ENCODE results near the gene CTU2. TPM values are rescaled to one million over a fixed set of nuclear protein-coding genes. Genes with fewer than 3 reads are reported as not detected.

Gene CTU2
- polyA plus RNA-seq, 2 donors: 10.4 to 11.0 TPM

GRCh38 chr16:88734361-88734728, 28.0 kb downstream of the CTU2 start:
- peaks cover 2 to 13% of the 10 kb centered on the region in 2 donors for H3K4me1 ChIP-seq (ENCODE audit: control insufficient read depth in 2 of 2, insufficient read depth in 2 of 2, low read length in 1 of 2)
- WGBS, 2 donors: 87 to 89% methylated on average over 22 to 23 of the region's 23 CpGs
- no peak overlapping the region for H3K4me3 ChIP-seq (ENCODE audit: low read depth in 1 of 2, low read length in 2 of 2)
- no peaks in the 10 kb centered on the region for H3K9me3 ChIP-seq (ENCODE audit: control insufficient read depth in 2 of 2, insufficient read depth in 1 of 2, low read depth in 1 of 2, low read length in 1 of 2)
- peaks cover 2 to 69% of the 10 kb centered on the region in 2 donors for H3K36me3 ChIP-seq (ENCODE audit: control insufficient read depth in 2 of 2, insufficient read depth in 2 of 2, low read length in 1 of 2)
- no peak overlapping the region for H3K27ac ChIP-seq (ENCODE audit: low read depth in 2 of 2, low read length in 1 of 2)
- H3K27me3 ChIP-seq (ENCODE audit: control insufficient read depth in 1 of 2, insufficient read depth in 2 of 2, low read length in 2 of 2): no peaks in the 10 kb centered on the region

- Histone ChIP-seq H3K36me3 (ENCODE audit: control insufficient read depth in 2 of 2, insufficient read depth in 2 of 2, low read length in 1 of 2) (peaks cover 2 to 69% of the 10 kb centered on the region in 2 donors), H3K4me1 (ENCODE audit: control insufficient read depth in 2 of 2, insufficient read depth in 2 of 2, low read length in 1 of 2) (peaks cover 2 to 19% of the 10 kb centered on the region in 2 donors), H3K27ac (ENCODE audit: low read depth in 2 of 2, low read length in 1 of 2) (no peak overlapping the region), H3K27me3 (ENCODE audit: control insufficient read depth in 1 of 2, insufficient read depth in 2 of 2, low read length in 2 of 2) (no peaks in the 10 kb centered on the region), H3K4me3 (ENCODE audit: low read depth in 1 of 2, low read length in 2 of 2) (no peak overlapping the region), H3K9me3 (ENCODE audit: control insufficient read depth in 2 of 2, insufficient read depth in 1 of 2, low read depth in 1 of 2, low read length in 1 of 2) (no peaks in the 10 kb centered on the region)
- WGBS, 2 donors: 92 to 93% methylated on average over 16 of the region's 16 CpGs
Observed at GRCh38 chr16:88735121-88735520, 28.8 kb downstream of the CTU2 start.

- 85 to 89% methylated on average over 10 of the region's 10 CpGs for WGBS, 2 donors
- peaks cover 2 to 71% of the 10 kb centered on the region in 2 donors for H3K36me3 ChIP-seq (ENCODE audit: control insufficient read depth in 2 of 2, insufficient read depth in 2 of 2, low read length in 1 of 2)
- H3K4me3 ChIP-seq (ENCODE audit: low read depth in 1 of 2, low read length in 2 of 2): no peak overlapping the region
- no peak overlapping the region for H3K27ac ChIP-seq (ENCODE audit: low read depth in 2 of 2, low read length in 1 of 2)
- no peaks in the 10 kb centered on the region for H3K9me3 ChIP-seq (ENCODE audit: control insufficient read depth in 2 of 2, insufficient read depth in 1 of 2, low read depth in 1 of 2, low read length in 1 of 2)
- no peaks in the 10 kb centered on the region for H3K27me3 ChIP-seq (ENCODE audit: control insufficient read depth in 1 of 2, insufficient read depth in 2 of 2, low read length in 2 of 2)
- peaks cover 2 to 19% of the 10 kb centered on the region in 2 donors for H3K4me1 ChIP-seq (ENCODE audit: control insufficient read depth in 2 of 2, insufficient read depth in 2 of 2, low read length in 1 of 2)
Observed at GRCh38 chr16:88735616-88736015, 29.3 kb downstream of the CTU2 start.

- 90 to 95% methylated on average over 17 to 21 of the region's 21 CpGs for WGBS, 2 donors
- no peak overlapping the region for H3K27ac ChIP-seq (ENCODE audit: low read depth in 2 of 2, low read length in 1 of 2)
- peaks cover 2 to 19% of the 10 kb centered on the region in 2 donors for H3K4me1 ChIP-seq (ENCODE audit: control insufficient read depth in 2 of 2, insufficient read depth in 2 of 2, low read length in 1 of 2)
- H3K36me3 ChIP-seq (ENCODE audit: control insufficient read depth in 2 of 2, insufficient read depth in 2 of 2, low read length in 1 of 2): peaks cover 2 to 71% of the 10 kb centered on the region in 2 donors
- H3K4me3 ChIP-seq (ENCODE audit: low read depth in 1 of 2, low read length in 2 of 2): no peak overlapping the region
- no peaks in the 10 kb centered on the region for H3K27me3 ChIP-seq (ENCODE audit: control insufficient read depth in 1 of 2, insufficient read depth in 2 of 2, low read length in 2 of 2)
- no peaks in the 10 kb centered on the region for H3K9me3 ChIP-seq (ENCODE audit: control insufficient read depth in 2 of 2, insufficient read depth in 1 of 2, low read depth in 1 of 2, low read length in 1 of 2)
Observed at GRCh38 chr16:88736088-88736487, 29.8 kb downstream of the CTU2 start.

GRCh38 chr16:88736496-88736895, 30.2 kb downstream of the CTU2 start:
- H3K4me1 ChIP-seq (ENCODE audit: control insufficient read depth in 2 of 2, insufficient read depth in 2 of 2, low read length in 1 of 2): peaks cover 2 to 19% of the 10 kb centered on the region in 2 donors
- no peaks in the 10 kb centered on the region for H3K9me3 ChIP-seq (ENCODE audit: control insufficient read depth in 2 of 2, insufficient read depth in 1 of 2, low read depth in 1 of 2, low read length in 1 of 2)
- H3K27me3 ChIP-seq (ENCODE audit: control insufficient read depth in 1 of 2, insufficient read depth in 2 of 2, low read length in 2 of 2): no peaks in the 10 kb centered on the region
- H3K36me3 ChIP-seq (ENCODE audit: control insufficient read depth in 2 of 2, insufficient read depth in 2 of 2, low read length in 1 of 2): peaks cover 2 to 70% of the 10 kb centered on the region in 2 donors
- H3K4me3 ChIP-seq (ENCODE audit: low read depth in 1 of 2, low read length in 2 of 2): no peak overlapping the region
- H3K27ac ChIP-seq (ENCODE audit: low read depth in 2 of 2, low read length in 1 of 2): no peak overlapping the region
- 90 to 96% methylated on average over 17 to 21 of the region's 21 CpGs for WGBS, 2 donors

- no peak overlapping the region for H3K27ac ChIP-seq (ENCODE audit: low read depth in 2 of 2, low read length in 1 of 2)
- no peak overlapping the region for H3K4me3 ChIP-seq (ENCODE audit: low read depth in 1 of 2, low read length in 2 of 2)
- no peaks in the 10 kb centered on the region for H3K9me3 ChIP-seq (ENCODE audit: control insufficient read depth in 2 of 2, insufficient read depth in 1 of 2, low read depth in 1 of 2, low read length in 1 of 2)
- 39 to 44% methylated on average over 40 to 54 of the region's 54 CpGs for WGBS, 2 donors
- no peaks in the 10 kb centered on the region for H3K27me3 ChIP-seq (ENCODE audit: control insufficient read depth in 1 of 2, insufficient read depth in 2 of 2, low read length in 2 of 2)
- H3K4me1 ChIP-seq (ENCODE audit: control insufficient read depth in 2 of 2, insufficient read depth in 2 of 2, low read length in 1 of 2): peaks cover 2 to 19% of the 10 kb centered on the region in 2 donors
- H3K36me3 ChIP-seq (ENCODE audit: control insufficient read depth in 2 of 2, insufficient read depth in 2 of 2, low read length in 1 of 2): peaks cover 2 to 69% of the 10 kb centered on the region in 2 donors
Observed at GRCh38 chr16:88737298-88738150, 31.2 kb downstream of the CTU2 start.

GRCh38 chr16:88738151-88739084, 32.1 kb downstream of the CTU2 start:
- Histone ChIP-seq H3K4me1 (ENCODE audit: control insufficient read depth in 2 of 2, insufficient read depth in 2 of 2, low read length in 1 of 2) (peaks cover 2 to 25% of the 10 kb centered on the region in 2 donors), H3K27me3 (ENCODE audit: control insufficient read depth in 1 of 2, insufficient read depth in 2 of 2, low read length in 2 of 2) (no peaks in the 10 kb centered on the region), H3K27ac (ENCODE audit: low read depth in 2 of 2, low read length in 1 of 2) (peak overlapping the region; percentile 37 to 77), H3K9me3 (ENCODE audit: control insufficient read depth in 2 of 2, insufficient read depth in 1 of 2, low read depth in 1 of 2, low read length in 1 of 2) (no peaks in the 10 kb centered on the region), H3K4me3 (ENCODE audit: low read depth in 1 of 2, low read length in 2 of 2) (no peak overlapping the region), H3K36me3 (ENCODE audit: control insufficient read depth in 2 of 2, insufficient read depth in 2 of 2, low read length in 1 of 2) (peaks cover 2 to 61% of the 10 kb centered on the region in 2 donors)
- WGBS, 2 donors: 75 to 76% methylated on average over 40 to 41 of the region's 41 CpGs

- 51 to 70% methylated on average over 22 of the region's 22 CpGs for WGBS, 2 donors
- Histone ChIP-seq H3K27ac (ENCODE audit: low read depth in 2 of 2, low read length in 1 of 2) (peak overlapping the region; percentile 43 to 77), H3K4me1 (ENCODE audit: control insufficient read depth in 2 of 2, insufficient read depth in 2 of 2, low read length in 1 of 2) (peaks cover 2 to 33% of the 10 kb centered on the region in 2 donors), H3K36me3 (ENCODE audit: control insufficient read depth in 2 of 2, insufficient read depth in 2 of 2, low read length in 1 of 2) (peaks cover 2 to 54% of the 10 kb centered on the region in 2 donors), H3K4me3 (ENCODE audit: low read depth in 1 of 2, low read length in 2 of 2) (no peak overlapping the region), H3K9me3 (ENCODE audit: control insufficient read depth in 2 of 2, insufficient read depth in 1 of 2, low read depth in 1 of 2, low read length in 1 of 2) (no peaks in the 10 kb centered on the region), H3K27me3 (ENCODE audit: control insufficient read depth in 1 of 2, insufficient read depth in 2 of 2, low read length in 2 of 2) (no peaks in the 10 kb centered on the region)
Observed at GRCh38 chr16:88739139-88739976, 33.1 kb downstream of the CTU2 start.
